Amniotic epithelial cell (primary cell): Measurements from ENCODE around the gene CDK4.

Source experiments
- DNase-seq: peaks from one replicate; pipeline ENCODE4 v3.0.0-alpha.2; 2010; ENCODE audit warnings: low read depth

CDK4 gene

GRCh38 chr12:57755454-57756372 lies 3.6 kb upstream of the CDK4 start:
- no peak for DNase-seq

- DNase-seq = no peak
Observed at GRCh38 chr12:57755194-57755453, 3.0 kb upstream of the CDK4 start.

- no peak for DNase-seq
Observed at GRCh38 chr12:57754411-57755193, 2.5 kb upstream of the CDK4 start, which contains the start of gene MARCHF9. Gene MARCHF9 (plus strand): TSS chr12:57755103. CDS start chr12:57755529, 426 bp downstream.

- DNase-seq = no peak
Observed at GRCh38 chr12:57753756-57754337, 1.7 kb upstream of the CDK4 start.

GRCh38 chr12:57752668-57753000 lies 524 bp upstream of the CDK4 start:
- no peak for DNase-seq

GRCh38 chr12:57751432-57751787 lies 700 bp downstream of the CDK4 start:
- no peak for DNase-seq

- no peak for DNase-seq
Observed at GRCh38 chr12:57750561-57751431, 1.3 kb downstream of the CDK4 start.

GRCh38 chr12:57749061-57749460 lies 3.0 kb downstream of the CDK4 start:
- no peak for DNase-seq

GRCh38 chr12:57746025-57746424 lies 6.1 kb downstream of the CDK4 start:
- DNase-seq = no peak

GRCh38 chr12:57745485-57745881 lies 6.6 kb downstream of the CDK4 start:
- DNase-seq = peak; percentile 8

GRCh38 chr12:57744777-57745484 lies 7.2 kb downstream of the CDK4 start, which contains the start of gene TSPAN31:
Gene TSPAN31 (plus strand): TSS chr12:57745039. CDS start chr12:57745155, 116 bp downstream.
- peak; percentile 99 for DNase-seq

- DNase-seq = no peak
Observed at GRCh38 chr12:57744194-57744776, 7.8 kb downstream of the CDK4 start.

- no peak for DNase-seq
Observed at GRCh38 chr12:57743769-57744168, 8.3 kb downstream of the CDK4 start.

- DNase-seq = no peak
Observed at GRCh38 chr12:57741844-57742738, 10.0 kb downstream of the CDK4 start.

- DNase-seq = no peak
Observed at GRCh38 chr12:57741413-57741789, 10.7 kb downstream of the CDK4 start.

GRCh38 chr12:57740656-57741412 lies 11.3 kb downstream of the CDK4 start:
- DNase-seq = no peak

- no peak for DNase-seq
Observed at GRCh38 chr12:57739914-57740538, 12.1 kb downstream of the CDK4 start.

GRCh38 chr12:57739387-57739786 lies 12.7 kb downstream of the CDK4 start:
- no peak for DNase-seq
